GM21825 (cell line): ENCODE measurements around the gene ALAS1.

Experiments used
- ATAC-seq: cut with Tn5 transposase; IDR thresholded peaks from one replicate; pipeline ENCODE4 v1.9.1; 2021; ENCODE audit warnings: mild to moderate bottlenecking, moderate library complexity; ENCODE audit not compliant: unreplicated experiment

The ALAS1 gene

DNA sequence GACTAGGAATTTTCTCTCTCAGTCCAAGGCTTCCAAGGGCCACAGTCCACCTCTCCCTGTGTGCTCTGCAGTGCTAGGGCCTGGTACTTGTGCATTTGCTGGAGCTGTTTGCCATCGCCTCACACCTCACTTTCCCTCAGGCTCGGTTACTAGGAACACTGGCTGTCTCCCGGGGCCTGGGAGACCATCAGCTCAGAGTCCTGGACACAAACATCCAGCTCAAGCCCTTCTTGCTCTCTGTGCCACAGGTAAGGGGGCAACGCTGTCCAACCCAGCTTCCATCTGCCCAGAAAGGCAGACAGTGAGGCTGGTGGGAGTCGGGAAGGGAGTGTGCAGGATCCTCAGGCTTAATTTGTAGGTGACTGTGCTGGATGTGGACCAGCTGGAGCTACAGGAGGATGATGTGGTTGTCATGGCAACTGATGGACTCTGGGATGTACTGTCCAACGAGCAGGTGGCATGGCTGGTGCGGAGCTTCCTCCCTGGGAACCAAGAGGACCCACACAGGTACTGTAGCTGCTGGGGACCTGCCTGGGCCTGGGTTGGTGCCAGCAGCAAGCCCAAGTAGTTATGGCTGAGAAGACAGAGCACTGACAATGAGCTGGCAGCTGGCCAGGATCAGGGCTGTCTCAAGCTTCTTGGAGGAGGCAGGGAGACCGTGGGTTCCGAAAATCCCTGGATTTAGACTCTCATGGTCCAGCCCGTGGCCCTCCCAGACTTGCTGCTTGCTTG is 51.0 kb downstream of the ALAS1 start:
- ATAC-seq = no peak

DNA sequence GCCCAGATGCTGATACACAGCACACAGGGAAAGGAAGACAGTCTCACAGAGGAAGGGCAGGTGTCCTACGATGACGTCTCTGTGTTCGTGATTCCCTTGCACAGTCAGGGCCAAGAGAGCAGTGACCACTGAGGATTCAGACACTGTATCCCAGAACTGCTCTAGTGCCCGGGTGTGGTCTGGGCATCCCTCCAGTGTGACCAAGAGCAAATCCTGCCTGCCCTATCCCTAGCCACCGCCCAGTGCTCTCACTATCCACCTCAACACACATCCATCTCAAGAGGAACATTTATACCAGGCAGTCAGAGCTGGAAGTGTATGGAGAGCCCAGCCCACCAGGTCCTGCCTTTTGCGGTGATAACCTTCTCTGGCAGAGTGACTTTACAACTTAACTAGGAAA is 51.7 kb downstream of the ALAS1 start:
- ATAC-seq = no peak

DNA sequence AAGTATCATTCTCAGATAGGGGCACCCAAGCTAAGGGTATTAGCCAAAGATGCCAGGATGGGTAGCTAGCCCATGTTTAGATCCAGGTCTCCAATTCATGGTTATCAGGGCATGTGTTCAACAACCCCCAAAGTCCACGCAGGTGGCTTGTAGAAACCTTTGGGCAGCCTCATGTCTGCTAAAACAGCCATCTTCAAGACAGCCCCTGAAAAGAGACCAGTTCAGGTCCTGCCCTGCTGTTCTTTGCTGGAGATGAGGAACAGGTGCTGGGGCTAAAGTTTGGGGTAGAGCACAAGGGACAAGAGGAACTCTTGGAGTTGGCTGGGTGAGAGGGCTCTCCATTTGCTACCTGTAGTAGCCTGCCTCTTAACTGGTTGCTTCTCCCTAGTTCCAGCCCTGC is 52.2 kb downstream of the ALAS1 start:
- no peak for ATAC-seq

- ATAC-seq = peak; percentile 87
Observed at GRCh38 chr3:52253314-52254304, 55.6 kb downstream of the ALAS1 start.

- ATAC-seq = no peak
Observed at GRCh38 chr3:52254608-52255007, 56.6 kb downstream of the ALAS1 start.

DNA sequence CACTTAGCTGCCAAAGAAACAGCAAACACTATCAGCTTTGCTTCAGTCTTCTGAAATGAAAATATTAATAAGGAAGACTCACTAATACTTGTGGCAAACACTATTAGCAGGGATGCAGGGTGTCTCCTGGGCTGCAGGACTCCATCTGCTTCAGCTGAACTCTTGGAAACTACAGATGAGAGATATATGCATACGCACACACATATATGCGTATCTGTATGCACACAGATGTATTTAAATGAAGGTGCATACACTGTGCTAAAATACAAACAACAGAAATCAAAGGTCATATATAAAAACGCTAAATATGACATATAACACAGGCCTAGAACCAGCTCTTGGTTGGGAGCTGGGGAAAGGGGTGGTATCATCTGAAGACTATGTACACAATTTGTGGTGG is 58.2 kb downstream of the ALAS1 start:
- no peak for ATAC-seq

DNA sequence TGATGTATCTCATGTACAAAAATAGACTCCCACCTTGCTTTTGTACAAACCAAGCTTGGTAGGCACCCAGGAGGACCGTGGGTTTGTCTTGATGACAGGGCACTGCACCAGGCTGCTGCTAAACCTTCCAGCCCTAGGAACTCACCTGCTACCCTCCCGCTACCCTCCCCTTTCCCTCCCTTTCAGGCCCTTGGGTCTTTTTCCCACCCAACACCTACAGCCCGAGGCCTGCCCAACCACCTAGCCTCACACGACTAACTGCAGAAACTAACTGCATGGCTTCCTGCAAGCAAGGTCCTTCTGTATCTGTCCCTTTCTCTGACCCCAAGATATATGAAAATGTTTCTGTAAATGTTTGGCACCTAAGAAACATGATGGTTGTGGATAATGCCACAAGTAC is 58.7 kb downstream of the ALAS1 start:
- ATAC-seq = no peak

GRCh38 chr3:52257911-52258310 is 60.0 kb downstream of the ALAS1 start:
- no peak for ATAC-seq

GRCh38 chr3:52259035-52259434 is 61.1 kb downstream of the ALAS1 start:
- ATAC-seq = no peak

GRCh38 chr3:52259448-52259847 is 61.5 kb downstream of the ALAS1 start:
- ATAC-seq = no peak

DNA sequence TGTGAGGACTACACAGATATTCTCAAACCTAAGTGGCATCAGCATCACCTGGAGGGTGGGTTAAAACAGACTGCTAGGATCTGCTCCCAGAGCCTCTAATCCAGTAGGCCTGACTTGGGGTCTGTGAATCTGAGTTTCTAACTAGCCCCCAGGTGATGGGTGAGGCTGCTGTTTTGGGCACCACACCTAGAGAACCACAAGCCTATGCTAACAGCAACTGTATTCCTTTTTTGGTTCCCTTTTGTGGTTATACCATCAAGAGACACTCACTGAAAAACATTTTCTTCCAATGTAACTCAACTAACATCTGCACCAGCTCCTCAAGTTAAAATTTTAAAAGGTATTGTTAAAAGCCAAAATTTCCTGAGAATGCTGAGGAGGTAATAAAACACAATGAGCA is 64.5 kb downstream of the ALAS1 start:
- no peak for ATAC-seq
